HG02973 (cell line): ENCODE results near the gene FSD2.

ENCODE experiments used
- ATAC-seq: cut with Tn5 transposase; IDR thresholded peaks from one replicate; pipeline ENCODE4 v1.9.1; 2021; ENCODE audit warnings: moderate library complexity; ENCODE audit not compliant: unreplicated experiment

FSD2 gene

GRCh38 chr15:82805994-82806406 lies at the start of gene FSD2:
Gene FSD2, minus strand, starts transcription at chr15:82806069. Its CDS starts 18,679 bp downstream, at chr15:82787390.
- ATAC-seq = peak; percentile 56

- no peak for ATAC-seq
Observed at GRCh38 chr15:82854554-82854953, 48.7 kb upstream of the FSD2 start.

- ATAC-seq = no peak
Observed at GRCh38 chr15:82852941-82853561, 47.2 kb upstream of the FSD2 start.

DNA sequence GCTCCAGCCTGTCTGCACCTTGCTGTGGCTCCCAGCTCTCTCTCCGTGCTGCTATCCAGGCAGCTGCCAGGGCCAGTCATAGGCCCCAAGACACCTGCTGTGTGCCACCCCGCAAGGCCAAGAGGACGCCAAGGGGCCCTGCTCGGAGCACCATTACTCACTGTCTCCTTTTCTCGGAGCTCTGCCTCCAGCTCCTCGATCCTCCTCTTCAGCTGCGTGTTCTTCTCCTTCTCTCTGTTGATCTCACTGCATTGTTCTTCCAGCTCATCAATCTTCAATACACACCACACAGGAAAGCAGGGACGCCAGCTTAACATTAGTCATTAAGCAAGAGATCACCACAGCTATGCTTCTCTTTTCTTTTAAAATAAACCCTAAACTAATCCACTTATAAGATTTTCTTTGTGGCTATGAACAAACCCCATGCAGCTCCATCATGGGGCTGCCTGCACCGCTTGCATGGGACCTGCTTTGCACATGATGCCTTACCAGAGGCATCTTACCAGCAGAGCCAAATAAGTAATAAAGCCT lies 46.2 kb upstream of the FSD2 start:
- ATAC-seq = no peak

DNA sequence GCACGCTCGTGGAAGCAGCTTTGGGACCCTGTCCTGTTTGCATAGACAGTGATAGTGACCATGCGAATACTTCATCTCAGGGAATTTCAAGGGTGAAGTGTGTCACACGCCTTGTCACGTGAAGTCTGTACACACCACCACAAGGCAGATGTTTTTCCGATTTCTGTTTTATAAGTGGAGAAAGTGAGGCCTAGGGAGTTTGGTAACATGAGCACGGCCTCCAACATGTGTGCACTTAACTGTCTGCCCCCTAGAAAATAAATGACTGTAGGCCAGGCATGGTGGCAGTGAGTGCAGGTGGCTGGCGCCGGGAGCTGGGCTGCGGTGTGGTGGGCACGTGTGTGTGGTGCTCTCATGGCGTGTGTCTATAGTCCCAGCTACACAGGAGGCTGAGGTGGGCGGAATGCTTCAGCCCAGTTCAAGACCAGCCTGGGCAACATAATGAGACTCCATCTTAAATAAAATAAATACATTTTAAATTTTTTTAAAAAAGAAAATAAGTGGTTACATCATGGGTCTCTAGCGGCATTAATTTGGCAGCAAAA lies 45.5 kb upstream of the FSD2 start:
- ATAC-seq = no peak

- ATAC-seq = no peak
Observed at GRCh38 chr15:82850731-82851130, 44.9 kb upstream of the FSD2 start.

GRCh38 chr15:82849556-82850512 lies 44.0 kb upstream of the FSD2 start:
- peak; percentile 70 for ATAC-seq

DNA sequence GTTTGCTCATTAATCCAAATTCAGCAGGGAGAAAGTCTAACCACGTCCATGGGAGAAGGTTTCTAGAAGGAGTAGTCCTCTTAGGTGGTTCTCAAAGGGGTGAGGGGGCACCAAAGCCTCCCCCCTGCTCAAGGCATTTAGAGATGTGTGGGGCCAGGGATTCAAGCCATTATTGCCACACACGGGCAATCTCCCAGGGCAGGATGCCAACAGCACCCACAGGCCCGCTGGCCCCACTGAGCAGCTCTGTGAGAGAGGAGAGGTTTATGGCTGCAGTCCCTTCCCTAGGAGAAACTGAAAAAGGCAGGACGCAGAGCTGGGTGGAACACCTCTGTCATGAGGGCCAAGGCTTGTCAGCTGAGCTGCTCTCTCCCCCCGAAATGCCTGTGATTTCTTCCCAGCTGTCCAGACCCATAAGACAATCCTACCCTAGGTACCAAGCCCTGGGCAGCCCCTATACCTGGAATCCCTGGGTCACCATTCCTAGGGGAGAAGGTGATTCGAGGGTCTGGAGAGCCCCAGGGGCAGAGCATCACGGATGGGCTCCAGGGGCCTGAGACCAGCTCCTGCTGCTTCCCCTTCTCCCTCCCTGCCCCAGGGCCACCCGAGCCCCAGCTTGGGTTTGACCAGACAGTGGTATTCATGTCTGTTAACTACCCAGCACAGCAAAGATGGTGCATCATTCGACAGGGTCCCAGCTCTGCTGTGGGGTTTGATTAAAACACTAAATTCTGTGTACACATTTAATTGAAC lies 42.5 kb upstream of the FSD2 start:
- ATAC-seq = no peak

- ATAC-seq = no peak
Observed at GRCh38 chr15:82847703-82848102, 41.8 kb upstream of the FSD2 start.

- no peak for ATAC-seq
Observed at GRCh38 chr15:82846621-82847020, 40.8 kb upstream of the FSD2 start.

DNA sequence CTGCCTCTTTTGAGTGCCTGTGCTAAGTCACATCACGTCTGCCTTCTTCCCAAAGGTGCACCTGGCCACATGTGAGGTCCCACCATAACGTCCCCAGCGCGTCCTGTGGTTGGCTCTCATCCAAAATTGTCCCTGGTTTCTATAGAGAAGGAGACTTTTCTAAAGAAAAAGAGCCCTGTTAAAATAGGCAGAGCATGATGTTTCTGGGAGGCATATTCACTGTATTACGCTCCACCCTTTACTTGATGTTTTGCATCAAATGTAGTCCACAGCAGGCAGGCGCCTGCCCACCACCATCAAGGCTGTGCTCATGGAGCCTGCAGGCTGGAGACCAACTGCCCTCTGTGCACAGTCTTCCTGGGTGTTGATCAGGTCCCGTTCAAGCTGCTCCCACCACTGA lies 39.8 kb upstream of the FSD2 start:
- ATAC-seq = no peak

- no peak for ATAC-seq
Observed at GRCh38 chr15:82843566-82843965, 37.7 kb upstream of the FSD2 start.

DNA sequence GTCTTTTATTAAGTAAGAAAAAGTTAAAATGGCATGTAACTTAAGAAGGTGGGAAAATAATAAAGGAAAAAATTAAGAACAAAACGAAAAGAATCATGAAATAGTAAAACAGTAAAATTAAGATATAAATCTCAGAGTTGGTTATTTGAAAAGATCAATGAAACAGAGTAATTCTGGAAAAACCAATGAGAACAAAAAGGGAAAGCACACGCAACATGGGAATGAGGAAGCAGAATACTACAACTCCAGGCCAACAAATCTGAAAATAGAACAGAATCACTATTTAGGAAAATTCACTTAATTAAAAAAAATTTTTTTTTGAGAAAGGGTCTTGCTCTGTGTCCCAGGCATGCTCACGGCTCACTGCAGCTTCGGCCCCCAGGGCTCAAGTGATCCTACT lies 34.3 kb upstream of the FSD2 start:
- ATAC-seq = no peak

GRCh38 chr15:82839136-82839535 lies 33.3 kb upstream of the FSD2 start:
- no peak for ATAC-seq

- no peak for ATAC-seq
Observed at GRCh38 chr15:82838096-82838735, 32.3 kb upstream of the FSD2 start.

GRCh38 chr15:82835391-82835917 lies 29.6 kb upstream of the FSD2 start:
- no peak for ATAC-seq

DNA sequence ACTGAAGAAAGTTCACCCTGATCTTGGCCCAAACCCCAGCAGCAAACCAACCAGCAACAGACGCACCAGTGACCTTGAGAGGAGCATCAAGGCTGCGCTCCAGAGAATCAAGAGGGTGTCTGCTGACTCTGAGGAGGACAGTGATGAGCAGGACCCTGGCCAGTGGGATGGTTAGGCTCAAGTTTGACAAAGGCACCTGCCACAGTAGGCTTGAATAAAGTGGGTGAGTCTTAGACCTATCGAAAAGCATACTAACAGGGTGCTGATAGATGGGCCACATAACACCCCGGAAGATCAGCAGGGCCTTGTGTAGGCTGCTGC lies 27.5 kb upstream of the FSD2 start:
- no peak for ATAC-seq

DNA sequence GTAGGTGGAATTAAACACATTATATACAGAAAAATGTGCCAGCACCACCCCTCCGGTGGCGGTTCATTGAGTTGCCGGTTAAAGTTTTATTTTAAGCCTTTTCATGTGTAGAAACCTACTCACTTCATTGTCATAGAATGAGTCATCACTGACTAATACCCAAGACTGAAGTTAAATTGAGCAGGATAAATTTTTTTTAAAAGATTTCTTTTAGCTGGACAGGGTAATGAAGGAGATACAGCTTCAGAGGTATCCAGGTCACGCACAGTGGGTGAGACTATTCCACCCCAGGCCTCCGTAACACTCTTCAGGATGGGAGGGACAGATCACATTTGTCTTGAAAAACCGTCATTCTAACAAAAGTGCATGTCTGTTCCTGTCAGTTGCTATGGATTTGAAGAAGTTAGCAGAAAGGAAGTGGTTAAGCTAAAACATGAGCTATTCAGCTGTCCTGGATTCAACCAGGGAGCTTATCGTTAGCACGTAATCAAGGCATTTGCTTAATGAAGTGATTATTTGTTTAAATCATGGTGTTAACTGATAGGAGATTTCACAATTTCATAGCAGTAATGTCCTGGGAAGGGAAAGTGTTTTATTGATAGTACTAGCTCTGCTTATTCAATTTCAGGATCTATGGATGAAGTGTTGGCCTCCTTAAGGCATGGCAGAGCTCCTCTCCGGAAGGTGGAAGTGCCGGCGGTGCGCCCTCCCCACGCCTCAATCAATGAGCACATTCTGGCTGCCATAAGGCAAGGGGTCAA lies 26.9 kb upstream of the FSD2 start:
- peak; percentile 84 for ATAC-seq

- ATAC-seq = no peak
Observed at GRCh38 chr15:82831894-82832600, 26.2 kb upstream of the FSD2 start.
